Pancreas (tissue), 10 donors: ENCODE data around the gene DCC. TPM values are rescaled to one million over a fixed set of nuclear protein-coding genes. Genes with fewer than 3 reads are reported as not detected.

Source experiments
- ATAC-seq, 4 donors: fragments of 200-7000 bp; cut with Tn5 transposase; one replicate each; pipeline versions ENCODE4 v1.8.0 to v1.9.1; 2020; ENCODE audit warnings: mild to moderate bottlenecking in 4 of 4, moderate library complexity in 4 of 4
- DNase-seq, 6 donors: peaks; one replicate each; pipeline ENCODE4 v3.0.0-alpha.2; 2020
- FAIRE-seq: peaks from 2 replicates; lab custom pipeline; 2012; peaks lifted over from hg19 to GRCh38; lab: Jason Lieb, UNC
- H3K27ac ChIP-seq, 4 donors: fragments of 200-600 bp; sonication (generic); 1 replicate in 3 of 4; 2 replicates in 1 of 4; pipeline versions ENCODE4 v1.5.0 to v1.8.0; 2020
- H3K27me3 ChIP-seq, 4 donors: fragments of 200-600 bp; one replicate each; pipeline ENCODE4 v1.8.0; 2021
- H3K36me3 ChIP-seq, 3 donors: fragments of 200-600 bp; sonication (generic) in 1 of 3; one replicate each; pipeline versions ENCODE4 v1.5.0 to v1.8.0; 2020 to 2021
- H3K4me1 ChIP-seq, 3 donors: fragments of 200-600 bp; one replicate each; pipeline ENCODE4 v1.8.0; 2021
- H3K4me3 ChIP-seq, 4 donors: fragments of 200-600 bp; sonication (generic) in 2 of 4; one replicate each; pipeline versions ENCODE4 v1.5.0 to v1.8.0; 2020 to 2021
- H3K9me3 ChIP-seq, 4 donors: fragments of 200-600 bp; one replicate each; pipeline ENCODE4 v1.8.0; 2021
- WGBS, 2 donors: extraction: QIAGEN DNeasy Blood & Tissue Kit; methylation state at CpG; one replicate each; pipeline ENCODE4 v1.1.7; 2013; 5-methylcytosine and 5-hydroxymethylcytosine counted together
- intact Hi-C, 3 donors: fragments of 100-400 bp; cut with DNase I; formaldehyde crosslinking; loops; one replicate each; pipeline versions ENCODE4 v1.11.1 to v1.14.2; 2022
- polyA plus RNA-seq, 2 donors: library from polyadenylated mRNA; stranded (reverse); fragments of 200-250 nt; gene quantifications; one replicate each; pipeline ENCODE4 v1.2.3, GENCODE V29; 2013
- total RNA-seq, 6 donors: library from RNA; stranded (reverse); fragmentation: NEBNext Ultra II Directional in 4 of 6; extraction: Animal tissue kit (Norgen Biotek cat#: 25700) in 4 of 6; gene quantifications; one replicate each; pipeline versions ENCODE4 v1.2.1 to v1.2.4, GENCODE V29; 2021 to 2023
- TF ChIP-seq, protein P1 (sequence below), 4 donors: fragments of 200-600 bp; sonication (generic) in 3 of 4; IDR thresholded peaks; one replicate each; pipeline versions ENCODE4 v1.5.0 to v1.8.0; 2021; ENCODE audit warnings: antibody characterized with exemption in 4 of 4
- donor health status: healthy with polysubstance abuse.
- donor health status: DM: no; HTN: no; CAD: no; lungs with moderate emphysema.
- donor health status: DM: no; HTN: no; CAD: no.
- donor health status: control.
- donor health status: control.
- donor health status: Bipolar disorder and iron deficiency.
- donor health status: DM: yes; HTN: yes; CAD: no.
- donor health status: DM: no; HTN: no; CAD: no.
- donor health status: DM: no; HTN: no; CAD: no.
- donor health status: DM: yes; HTN: yes; CAD: no.

The DCC gene
- total and polyA plus RNA-seq, 8 donors = 0.18 to 0.44 (median 0.28) TPM; not detected in 1

DNA sequence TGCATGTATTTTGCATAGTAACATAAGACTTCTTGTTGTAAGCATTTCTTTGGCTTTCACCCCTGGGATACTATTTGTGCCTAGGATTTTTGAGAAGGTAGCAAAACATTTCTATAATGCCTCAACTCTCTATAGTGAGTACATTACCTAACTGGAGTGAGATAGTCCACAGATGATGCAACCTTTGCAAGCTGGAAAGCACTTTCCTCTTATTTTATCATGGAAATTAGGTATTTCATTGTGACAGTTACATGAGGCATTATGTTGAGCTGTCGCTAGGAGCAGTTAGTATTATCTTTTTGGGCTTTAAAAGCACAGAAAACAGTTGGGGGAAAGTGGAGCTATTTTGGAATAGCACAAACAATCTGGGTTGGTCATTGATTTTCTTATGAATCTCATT is 786.2 kb downstream of the DCC start:
- 46 to 66% methylated on average over 1 of the region's 1 CpG for WGBS, 2 donors
- Histone ChIP-seq H3K4me3 (no peak overlapping the region), H3K9me3 (no peaks in the 10 kb centered on the region), H3K27me3 (no peaks in the 10 kb centered on the region), H3K4me1 (no peaks in the 10 kb centered on the region), H3K27ac (no peak overlapping the region), H3K36me3 (no peaks in the 10 kb centered on the region)
- intact Hi-C loops = no loop called here
- TF ChIP-seq, protein P1, sequence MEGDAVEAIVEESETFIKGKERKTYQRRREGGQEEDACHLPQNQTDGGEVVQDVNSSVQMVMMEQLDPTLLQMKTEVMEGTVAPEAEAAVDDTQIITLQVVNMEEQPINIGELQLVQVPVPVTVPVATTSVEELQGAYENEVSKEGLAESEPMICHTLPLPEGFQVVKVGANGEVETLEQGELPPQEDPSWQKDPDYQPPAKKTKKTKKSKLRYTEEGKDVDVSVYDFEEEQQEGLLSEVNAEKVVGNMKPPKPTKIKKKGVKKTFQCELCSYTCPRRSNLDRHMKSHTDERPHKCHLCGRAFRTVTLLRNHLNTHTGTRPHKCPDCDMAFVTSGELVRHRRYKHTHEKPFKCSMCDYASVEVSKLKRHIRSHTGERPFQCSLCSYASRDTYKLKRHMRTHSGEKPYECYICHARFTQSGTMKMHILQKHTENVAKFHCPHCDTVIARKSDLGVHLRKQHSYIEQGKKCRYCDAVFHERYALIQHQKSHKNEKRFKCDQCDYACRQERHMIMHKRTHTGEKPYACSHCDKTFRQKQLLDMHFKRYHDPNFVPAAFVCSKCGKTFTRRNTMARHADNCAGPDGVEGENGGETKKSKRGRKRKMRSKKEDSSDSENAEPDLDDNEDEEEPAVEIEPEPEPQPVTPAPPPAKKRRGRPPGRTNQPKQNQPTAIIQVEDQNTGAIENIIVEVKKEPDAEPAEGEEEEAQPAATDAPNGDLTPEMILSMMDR (IDR thresholded peaks at IDR 0.05) = no peak
- ATAC-seq (no peak), FAIRE-seq (no peak), DNase-seq (no peak)

- Histone ChIP-seq H3K9me3 (no peaks in the 10 kb centered on the region), H3K4me1 (no peaks in the 10 kb centered on the region), H3K4me3 (no peak overlapping the region), H3K36me3 (no peaks in the 10 kb centered on the region), H3K27ac (no peak overlapping the region), H3K27me3 (no peaks in the 10 kb centered on the region)
- no peak for DNase-seq
- intact Hi-C loops = no loop called here
- no peak for FAIRE-seq
- WGBS, 2 donors = 63 to 72% methylated on average over 1 of the region's 1 CpG
- TF ChIP-seq, protein P1 (IDR thresholded peaks at IDR 0.05) = no peak
- no peak for ATAC-seq
Measured at GRCh38 chr18:53131001-53131400, 791.0 kb downstream of the DCC start.

DNA sequence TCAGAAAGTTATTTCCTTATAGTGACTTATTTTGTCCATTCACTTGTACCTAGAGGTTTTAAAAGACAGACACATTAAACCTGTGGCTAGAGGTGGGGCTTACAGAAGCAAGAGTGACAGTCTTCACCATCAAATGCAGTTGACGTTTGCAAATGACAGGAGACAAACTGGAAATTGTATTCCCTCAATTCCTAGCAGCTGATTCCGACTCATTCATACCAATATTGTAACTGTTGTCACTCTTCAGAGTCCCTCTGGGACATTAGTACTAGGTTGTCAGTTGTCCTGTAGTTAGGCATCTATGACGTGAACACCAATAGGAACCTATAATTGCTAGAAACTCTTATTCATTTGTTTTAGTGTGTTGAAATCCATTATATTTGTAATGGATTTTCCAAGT is 794.7 kb downstream of the DCC start:
- WGBS, 2 donors = 36 to 58% methylated on average over 3 of the region's 3 CpGs
- FAIRE-seq (no peak), DNase-seq (no peak), ATAC-seq (no peak)
- no peak overlapping the region for H3K4me3 ChIP-seq
- H3K27me3 ChIP-seq = no peaks in the 10 kb centered on the region
- no peaks in the 10 kb centered on the region for H3K9me3 ChIP-seq
- no peaks in the 10 kb centered on the region for H3K36me3 ChIP-seq
- intact Hi-C loops = no loop called here
- H3K27ac ChIP-seq = no peak overlapping the region
- TF ChIP-seq, protein P1 (IDR thresholded peaks at IDR 0.05) = no peak
- no peaks in the 10 kb centered on the region for H3K4me1 ChIP-seq

DNA sequence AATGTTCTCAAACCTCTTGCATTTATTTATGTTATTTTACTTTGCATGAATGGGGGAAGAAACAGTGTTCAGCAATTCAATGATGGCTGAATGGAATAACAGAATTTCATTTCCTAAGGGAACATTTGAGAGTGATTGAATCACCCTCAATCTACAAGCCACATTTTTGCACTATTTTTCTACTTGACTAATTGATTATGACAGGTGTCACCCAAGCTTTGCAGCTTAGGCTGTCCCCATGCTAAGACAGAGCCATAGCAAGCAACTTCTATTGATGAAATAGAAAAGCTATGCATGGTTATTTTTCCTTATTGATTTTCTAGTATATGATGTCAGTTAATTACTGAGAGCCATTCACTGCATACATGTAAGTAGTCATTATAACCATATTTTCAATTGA is 795.7 kb downstream of the DCC start:
- no peak for FAIRE-seq
- ATAC-seq = no peak
- Histone ChIP-seq H3K9me3 (no peaks in the 10 kb centered on the region), H3K27me3 (no peaks in the 10 kb centered on the region), H3K27ac (no peak overlapping the region), H3K4me1 (no peaks in the 10 kb centered on the region), H3K36me3 (no peaks in the 10 kb centered on the region), H3K4me3 (no peak overlapping the region)
- TF ChIP-seq, protein P1 (IDR thresholded peaks at IDR 0.05) = no peak
- no peak for DNase-seq
- intact Hi-C loops = no loop called here

- no peaks in the 10 kb centered on the region for H3K9me3 ChIP-seq
- intact Hi-C loops = no loop called here
- no peak for DNase-seq
- no peak for FAIRE-seq
- TF ChIP-seq, protein P1 (IDR thresholded peaks at IDR 0.05) = no peak
- H3K27ac ChIP-seq = no peak overlapping the region
- H3K27me3 ChIP-seq = no peaks in the 10 kb centered on the region
- no peaks in the 10 kb centered on the region for H3K4me1 ChIP-seq
- no peaks in the 10 kb centered on the region for H3K36me3 ChIP-seq
- no peak overlapping the region for H3K4me3 ChIP-seq
- 51 to 63% methylated on average over 5 of the region's 5 CpGs for WGBS, 2 donors
- ATAC-seq = no peak
Measured at GRCh38 chr18:53139746-53140500, 799.9 kb downstream of the DCC start.
